B cell (primary cell): ENCODE data around the gene TTC24.

Experiments
- EZH2 ChIP-seq: IDR thresholded peaks from 2 replicates; pipeline ENCODE4 v1.6.1; 2012; ENCODE audit warnings: borderline replicate concordance, low read depth, mild to moderate bottlenecking, moderate library complexity, low read length; ENCODE audit not compliant: insufficient read depth, poor library complexity, severe bottlenecking
- TF ChIP-seq, protein P1 (sequence below): fragments of 200-600 bp; IDR thresholded peaks from one replicate; pipeline ENCODE4 v1.8.0; 2022; ENCODE audit warnings: antibody characterized with exemption, mild to moderate bottlenecking

DNA sequence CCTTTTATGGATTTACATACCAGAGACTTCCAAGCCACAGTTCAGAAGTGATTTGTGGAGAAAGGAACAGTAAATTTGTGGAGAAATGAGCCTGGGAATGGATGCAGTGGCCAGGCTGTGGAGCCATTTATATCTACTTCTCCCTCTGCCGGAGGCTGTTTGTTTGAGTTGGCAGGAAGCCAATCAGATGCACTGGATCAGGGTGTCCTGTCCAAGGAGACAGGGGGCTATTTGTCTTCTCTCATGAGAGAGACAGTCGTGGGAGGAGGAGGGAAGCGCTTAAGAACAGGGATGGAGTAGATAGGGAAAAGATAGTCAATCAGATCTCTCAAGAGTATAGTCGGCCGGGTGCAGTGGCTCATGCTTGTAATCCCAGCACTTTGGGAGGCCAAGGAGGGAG, 36.9 kb downstream of the TTC24 start:
- TF ChIP-seq, protein P1, sequence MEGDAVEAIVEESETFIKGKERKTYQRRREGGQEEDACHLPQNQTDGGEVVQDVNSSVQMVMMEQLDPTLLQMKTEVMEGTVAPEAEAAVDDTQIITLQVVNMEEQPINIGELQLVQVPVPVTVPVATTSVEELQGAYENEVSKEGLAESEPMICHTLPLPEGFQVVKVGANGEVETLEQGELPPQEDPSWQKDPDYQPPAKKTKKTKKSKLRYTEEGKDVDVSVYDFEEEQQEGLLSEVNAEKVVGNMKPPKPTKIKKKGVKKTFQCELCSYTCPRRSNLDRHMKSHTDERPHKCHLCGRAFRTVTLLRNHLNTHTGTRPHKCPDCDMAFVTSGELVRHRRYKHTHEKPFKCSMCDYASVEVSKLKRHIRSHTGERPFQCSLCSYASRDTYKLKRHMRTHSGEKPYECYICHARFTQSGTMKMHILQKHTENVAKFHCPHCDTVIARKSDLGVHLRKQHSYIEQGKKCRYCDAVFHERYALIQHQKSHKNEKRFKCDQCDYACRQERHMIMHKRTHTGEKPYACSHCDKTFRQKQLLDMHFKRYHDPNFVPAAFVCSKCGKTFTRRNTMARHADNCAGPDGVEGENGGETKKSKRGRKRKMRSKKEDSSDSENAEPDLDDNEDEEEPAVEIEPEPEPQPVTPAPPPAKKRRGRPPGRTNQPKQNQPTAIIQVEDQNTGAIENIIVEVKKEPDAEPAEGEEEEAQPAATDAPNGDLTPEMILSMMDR: no peak
- no peak for TF ChIP-seq EZH2
